Esophagus squamous epithelium (tissue), 5 donors: ENCODE results near the gene OBSL1. TPM values are rescaled to one million over a fixed set of nuclear protein-coding genes. Genes with fewer than 3 reads are reported as not detected.

Experiments used
- DNase-seq: peaks from one replicate; lab custom pipeline; 2025; lab: John Stamatoyannopoulos, UW
- H3K27ac ChIP-seq, 4 donors: fragments of 200-600 bp; sonication (generic); one replicate each; pipeline ENCODE4 v1.5.1; 2016 to 2019; ENCODE audit warnings: mild to moderate bottlenecking in 1 of 4
- H3K27me3 ChIP-seq, 4 donors: fragments of 200-600 bp; sonication (generic); 1 replicate in 3 of 4; 2 replicates in 1 of 4; pipeline versions ENCODE4 v1.5.1 to v1.6.0; 2017 to 2021; ENCODE audit warnings: antibody characterized with exemption in 1 of 4
- H3K36me3 ChIP-seq, 3 donors: fragments of 200-600 bp; sonication (generic); one replicate each; pipeline ENCODE4 v1.5.1; 2016 to 2019
- H3K4me1 ChIP-seq, 3 donors: fragments of 200-600 bp; sonication (generic); one replicate each; pipeline ENCODE4 v1.5.1; 2017 to 2019
- H3K4me3 ChIP-seq, 4 donors: fragments of 200-600 bp; sonication (generic); 1 replicate in 3 of 4; 2 replicates in 1 of 4; pipeline ENCODE4 v1.5.1; 2016 to 2019; ENCODE audit warnings: mild to moderate bottlenecking in 2 of 4, moderate library complexity in 1 of 4
- H3K9me3 ChIP-seq, 3 donors: fragments of 200-600 bp; sonication (generic); one replicate each; pipeline ENCODE4 v1.5.1; 2016 to 2019
- CTCF ChIP-seq, 6 experiments: fragments of 450-650 bp in 4 of 6; fragments of 200-600 bp in 2 of 6; sonication (generic) in 2 of 6; IDR thresholded peaks; one replicate each; pipeline ENCODE4 v1.5.1; 2016 to 2019; ENCODE audit warnings: antibody characterized with exemption in 6 of 6, mild to moderate bottlenecking in 4 of 6, moderate library complexity in 4 of 6
- POLR2A ChIP-seq, 4 donors: fragments of 450-650 bp; IDR thresholded peaks; one replicate each; pipeline ENCODE4 v1.6.1; 2017; ENCODE audit warnings: antibody characterized with exemption in 4 of 4, mild to moderate bottlenecking in 4 of 4, moderate library complexity in 3 of 4
- WGBS, 2 donors: methylation state at CpG; one replicate each; pipeline ENCODE4 v1.1.5; 2018; 5-methylcytosine and 5-hydroxymethylcytosine counted together
- intact Hi-C: fragments of 100-400 bp; cut with DNase I; formaldehyde crosslinking; loops from one replicate; pipeline ENCODE4 v1.15.0; 2022
- total RNA-seq, 4 donors: library from RNA; depleted of rRNA; stranded (reverse); fragments of >200 nt; gene quantifications; one replicate each; pipeline ENCODE4 v1.1.0, GENCODE V29; 2016
- donor health status: DM: yes; HTN: yes; CAD: no.

The OBSL1 gene
- total RNA-seq, 4 donors from 2014 or later, result 7.0 to 38.9 (median 16.0) TPM

GRCh38 chr2:219553463-219553963 lies 17.8 kb downstream of the OBSL1 start:
- H3K4me1 ChIP-seq, result peaks cover 17 to 25% (median 18%) of the 10 kb centered on the region in 3 donors
- peaks cover 0 to 4% (median 0%) of the 10 kb centered on the region in 3 donors for H3K36me3 ChIP-seq
- H3K27ac ChIP-seq, result no peak overlapping the region
- WGBS, 2 donors, result 81% methylated on average over 12 of the region's 12 CpGs
- peaks cover 0 to 55% (median 3%) of the 10 kb centered on the region in 4 donors for H3K27me3 ChIP-seq
- TF ChIP-seq POLR2A (IDR thresholded peaks at IDR 0.05) (no peak), CTCF (IDR thresholded peaks at IDR 0.05) (no peak)
- H3K9me3 ChIP-seq, result no peaks in the 10 kb centered on the region
- no peak overlapping the region for H3K4me3 ChIP-seq
- no peak for DNase-seq
- intact Hi-C loops, result no loop called here

- 44 to 58% methylated on average over 3 to 5 of the region's 7 CpGs for WGBS, 2 donors
- TF ChIP-seq POLR2A (IDR thresholded peaks at IDR 0.05) (no peak), CTCF (IDR thresholded peaks at IDR 0.05) (no peak)
- H3K4me1 ChIP-seq, result peaks cover 17 to 25% (median 18%) of the 10 kb centered on the region in 3 donors
- H3K27me3 ChIP-seq, result peaks cover 0 to 55% (median 3%) of the 10 kb centered on the region in 4 donors
- peak overlapping the region; percentile 50 to 81 (median 60) for H3K4me3 ChIP-seq
- no peak for DNase-seq
- H3K9me3 ChIP-seq, result no peaks in the 10 kb centered on the region
- intact Hi-C loops, result no loop called here
- peak overlapping the region in 2 of 4 donors; percentile 54 to 86 for H3K27ac ChIP-seq
- peaks cover 0 to 4% (median 0%) of the 10 kb centered on the region in 3 donors for H3K36me3 ChIP-seq
These were observed 18.2 kb downstream of the OBSL1 start for GRCh38 chr2:219553168-219553417.

GRCh38 chr2:219552382-219553167 lies 18.8 kb downstream of the OBSL1 start:
- H3K36me3 ChIP-seq, result peaks cover 0 to 4% (median 0%) of the 10 kb centered on the region in 3 donors
- H3K4me1 ChIP-seq, result peaks cover 17 to 25% (median 18%) of the 10 kb centered on the region in 3 donors
- 3% methylated on average over 7 of the region's 99 CpGs; no CpG with 5 or more reads in 1 of the 2 donors for WGBS, 2 donors
- no peaks in the 10 kb centered on the region for H3K9me3 ChIP-seq
- TF ChIP-seq POLR2A (IDR thresholded peaks at IDR 0.05) (no peak), CTCF (IDR thresholded peaks at IDR 0.05) (no peak)
- H3K27me3 ChIP-seq, result peaks cover 0 to 61% (median 3%) of the 10 kb centered on the region in 4 donors
- peak overlapping the region; percentile 35 to 86 (median 66) for H3K27ac ChIP-seq
- peak; percentile 26 for DNase-seq
- H3K4me3 ChIP-seq, result peak overlapping the region; percentile 50 to 81 (median 60)
- intact Hi-C loops, result no loop called here

- peaks cover 0 to 66% (median 3%) of the 10 kb centered on the region in 4 donors for H3K27me3 ChIP-seq
- H3K36me3 ChIP-seq, result peaks cover 0 to 4% (median 0%) of the 10 kb centered on the region in 3 donors
- intact Hi-C loops, result no loop called here
- H3K4me3 ChIP-seq, result peak overlapping the region; percentile 50 to 81 (median 60)
- DNase-seq, result no peak
- TF ChIP-seq POLR2A (IDR thresholded peaks at IDR 0.05) (no peak), CTCF (IDR thresholded peaks at IDR 0.05) (no peak)
- WGBS, 2 donors, result no CpG with 5 or more reads among the region's 54 CpGs
- peaks cover 17 to 25% (median 18%) of the 10 kb centered on the region in 3 donors for H3K4me1 ChIP-seq
- no peaks in the 10 kb centered on the region for H3K9me3 ChIP-seq
- peak overlapping the region; percentile 35 to 86 (median 66) for H3K27ac ChIP-seq
These were observed 19.6 kb downstream of the OBSL1 start for GRCh38 chr2:219551441-219552381.
